ENCODE measurements around the gene PKNOX2.

- TF ChIP-seq, protein P1, sequence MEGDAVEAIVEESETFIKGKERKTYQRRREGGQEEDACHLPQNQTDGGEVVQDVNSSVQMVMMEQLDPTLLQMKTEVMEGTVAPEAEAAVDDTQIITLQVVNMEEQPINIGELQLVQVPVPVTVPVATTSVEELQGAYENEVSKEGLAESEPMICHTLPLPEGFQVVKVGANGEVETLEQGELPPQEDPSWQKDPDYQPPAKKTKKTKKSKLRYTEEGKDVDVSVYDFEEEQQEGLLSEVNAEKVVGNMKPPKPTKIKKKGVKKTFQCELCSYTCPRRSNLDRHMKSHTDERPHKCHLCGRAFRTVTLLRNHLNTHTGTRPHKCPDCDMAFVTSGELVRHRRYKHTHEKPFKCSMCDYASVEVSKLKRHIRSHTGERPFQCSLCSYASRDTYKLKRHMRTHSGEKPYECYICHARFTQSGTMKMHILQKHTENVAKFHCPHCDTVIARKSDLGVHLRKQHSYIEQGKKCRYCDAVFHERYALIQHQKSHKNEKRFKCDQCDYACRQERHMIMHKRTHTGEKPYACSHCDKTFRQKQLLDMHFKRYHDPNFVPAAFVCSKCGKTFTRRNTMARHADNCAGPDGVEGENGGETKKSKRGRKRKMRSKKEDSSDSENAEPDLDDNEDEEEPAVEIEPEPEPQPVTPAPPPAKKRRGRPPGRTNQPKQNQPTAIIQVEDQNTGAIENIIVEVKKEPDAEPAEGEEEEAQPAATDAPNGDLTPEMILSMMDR (IDR thresholded peaks at IDR 0.05; ENCODE audit: insufficient read depth, low read length) = no peak
- TF ChIP-seq REST (IDR thresholded peaks at IDR 0.05; ENCODE audit: insufficient replicate concordance, low read depth) = no peak
Measured at GRCh38 chr11:125136001-125136400, 28.6 kb upstream of the PKNOX2 start.
